Measurements from ENCODE around the gene BEND6. TPM values are rescaled to one million over a fixed set of nuclear protein-coding genes. Genes with fewer than 3 reads are reported as not detected.

BEND6 gene
- total and polyA plus RNA-seq, 2 of the 8 experiments (the other 6 are each of a cell fraction or from before 2014, with no cell fraction given): 0.71 to 2.1 TPM

DNA sequence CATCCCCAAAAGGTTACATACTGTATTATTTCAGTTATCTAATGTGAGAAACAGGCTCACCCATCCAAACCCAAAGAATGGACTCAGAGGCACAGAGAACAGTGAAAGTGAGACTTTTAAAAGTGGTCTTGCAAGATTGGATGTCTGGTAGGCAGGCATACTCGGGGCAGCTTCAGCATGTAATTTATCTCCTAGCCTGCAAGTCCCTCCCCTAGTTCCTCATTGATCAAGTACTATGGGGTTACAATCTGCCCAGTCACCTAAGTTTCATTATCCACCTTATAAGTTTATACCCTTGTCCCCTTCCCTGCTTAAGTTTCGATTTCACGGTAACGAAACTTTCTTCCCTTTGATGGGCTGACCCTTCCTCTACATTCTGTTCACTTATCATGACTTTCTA, 114.3 kb downstream of the BEND6 start:
- whole genome bisulfite sequencing, 2 experiments (ENCODE audit: extremely low coverage in 1 of 2, insufficient coverage in 1 of 2, insufficient read length in 1 of 2, insufficient replicate concordance in 2 of 2, low coverage in 1 of 2, low lambda C conversion rate in 2 of 2, missing lambda C conversion rate in 1 of 2): 92% methylated on average over 4 of the region's 4 CpGs; no CpG with 5 or more reads in 1 of the 2 experiments
- H3K4ac ChIP-seq (replicated peaks; ENCODE audit: insufficient read length, low read depth, low read length): no peak overlapping the region
- no peaks in the 10 kb centered on the region for H3K23me2 ChIP-seq (ENCODE audit: low read depth, low read length)
- H3K56ac ChIP-seq (replicated peaks; ENCODE audit: insufficient read length, low read depth, low read length): no peak overlapping the region
- H4K91ac ChIP-seq (replicated peaks; ENCODE audit: insufficient read length, low read length): no peak overlapping the region
- H2BK15ac ChIP-seq (ENCODE audit: low read length): no peak overlapping the region
- no peaks in the 10 kb centered on the region; the same call in 1 of the 2 replicates for H3K79me1 ChIP-seq (ENCODE audit: low read depth, low read length)
- no peak overlapping the region for H3K27ac ChIP-seq (ENCODE audit: low read depth, low read length)
- no peak overlapping the region for H4K5ac ChIP-seq (ENCODE audit: insufficient read length, low read depth, low read length)
- no peak overlapping the region for H3K4me3 ChIP-seq (ENCODE audit: extremely low read depth in 1 of 4, insufficient read depth in 2 of 4, low read depth in 3 of 4, low read length in 4 of 4)
- no peak overlapping the region for H2AFZ ChIP-seq (ENCODE audit: low read length)
- no peaks in the 10 kb centered on the region for H3K27me3 ChIP-seq (replicated peaks in 1 of 4; ENCODE audit: control insufficient read depth in 3 of 4, extremely low read depth in 1 of 4, insufficient read depth in 3 of 4, low read length in 3 of 4)
- no peak overlapping the region for H3K9ac ChIP-seq (replicated peaks in 1 of 4; ENCODE audit: extremely low read depth in 1 of 4, low read depth in 3 of 4, low read length in 3 of 4)
- no peak overlapping the region for H3K4me2 ChIP-seq (ENCODE audit: insufficient read depth in 1 of 2, low read depth in 2 of 2, low read length in 2 of 2)
- FAIRE-seq (no peak), DNase-seq (ENCODE audit: low read depth in 1 of 2, low spot score in 2 of 2) (no peak)
- no peaks in the 10 kb centered on the region for H3K36me3 ChIP-seq (ENCODE audit: control insufficient read depth in 2 of 4, insufficient read depth in 4 of 4, low read length in 3 of 4)
- 0 out of 2 replicates have a peak overlapping the region, but pooled peaks have one; percentile 6 for H2BK20ac ChIP-seq (ENCODE audit: low read length)
- peaks cover 0 to 21% (median 4%) of the 10 kb centered on the region in 4 experiments; a peak in 6 of 7 replicates for H3K4me1 ChIP-seq (replicated peaks in 1 of 4; ENCODE audit: control insufficient read depth in 3 of 4, insufficient read depth in 4 of 4, low read length in 3 of 4)
- no peak overlapping the region for H3K23ac ChIP-seq (ENCODE audit: insufficient read length)
- H3K79me2 ChIP-seq (ENCODE audit: control insufficient read depth in 1 of 2, insufficient read depth in 2 of 2, low read length in 2 of 2): no peaks in the 10 kb centered on the region
- H3K18ac ChIP-seq (ENCODE audit: extremely low read depth, low read length): no peak overlapping the region
- H2BK5ac ChIP-seq (ENCODE audit: low read depth, low read length): no peak overlapping the region
- no peak overlapping the region for H2BK120ac ChIP-seq (replicated peaks; ENCODE audit: low read depth, low read length)
- no peak overlapping the region for H2BK12ac ChIP-seq (ENCODE audit: low read depth, low read length)
- POLR2A ChIA-PET (ENCODE audit: partially characterized antibody): no interaction called here
- H3K14ac ChIP-seq (ENCODE audit: insufficient read length): no peak overlapping the region
- peaks cover 0 to 1% of the 10 kb centered on the region in 2 experiments for H4K20me1 ChIP-seq (replicated peaks in 1 of 2; ENCODE audit: control insufficient read depth in 1 of 2, insufficient read depth in 2 of 2, low read length in 2 of 2)
- CTCF ChIA-PET (ENCODE audit: partially characterized antibody): no interaction called here
- H2AK5ac ChIP-seq (ENCODE audit: low read depth, low read length): no peak overlapping the region
- H3K9me3 ChIP-seq (ENCODE audit: insufficient read depth in 2 of 2, low read depth in 1 of 2, low read length in 1 of 2): no peaks in the 10 kb centered on the region
- H4K8ac ChIP-seq (ENCODE audit: extremely low read depth, insufficient read depth, low read length): no peak overlapping the region
- TF ChIP-seq, protein P1, sequence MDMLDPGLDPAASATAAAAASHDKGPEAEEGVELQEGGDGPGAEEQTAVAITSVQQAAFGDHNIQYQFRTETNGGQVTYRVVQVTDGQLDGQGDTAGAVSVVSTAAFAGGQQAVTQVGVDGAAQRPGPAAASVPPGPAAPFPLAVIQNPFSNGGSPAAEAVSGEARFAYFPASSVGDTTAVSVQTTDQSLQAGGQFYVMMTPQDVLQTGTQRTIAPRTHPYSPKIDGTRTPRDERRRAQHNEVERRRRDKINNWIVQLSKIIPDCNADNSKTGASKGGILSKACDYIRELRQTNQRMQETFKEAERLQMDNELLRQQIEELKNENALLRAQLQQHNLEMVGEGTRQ (IDR thresholded peaks at IDR 0.05; ENCODE audit: low read length): no peak
- TF ChIP-seq TAF7 (optimal IDR thresholded peaks at IDR 0.05; ENCODE audit: borderline replicate concordance, low read depth, low read length): no peak
- no peak for TF ChIP-seq POU5F1 (IDR thresholded peaks at IDR 0.05; ENCODE audit: low read depth, low read length)
- TF ChIP-seq, protein P2, sequence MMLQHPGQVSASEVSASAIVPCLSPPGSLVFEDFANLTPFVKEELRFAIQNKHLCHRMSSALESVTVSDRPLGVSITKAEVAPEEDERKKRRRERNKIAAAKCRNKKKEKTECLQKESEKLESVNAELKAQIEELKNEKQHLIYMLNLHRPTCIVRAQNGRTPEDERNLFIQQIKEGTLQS (IDR thresholded peaks at IDR 0.05; ENCODE audit: insufficient read depth, low read depth, low read length): no peak
